Measurements from ENCODE around the gene ZBBX. TPM values are rescaled to one million over a fixed set of nuclear protein-coding genes. Genes with fewer than 3 reads are reported as not detected.
A peak's percentile ranks its signal among the peaks of the same experiment; 100 is the strongest.

ZBBX gene
- total RNA-seq, 2 donors from 2014 or later = 3.5 to 8.2 TPM

GRCh38 chr3:167409611-167410010, 29.5 kb upstream of the ZBBX start:
- H3K9me3 Mint-ChIP-seq = no peaks in the 10 kb centered on the region
- no peak for TF ChIP-seq CTCF (conservative IDR thresholded peaks at IDR 0.05)
- H3K4me3 Mint-ChIP-seq = no peak overlapping the region
- no peaks in the 10 kb centered on the region for H3K27me3 ChIP-seq (ENCODE audit: control insufficient read depth, insufficient read depth, low read length, poor library complexity, severe bottlenecking)
- H3K9me3 ChIP-seq (ENCODE audit: control insufficient read depth, low read length) = no peaks in the 10 kb centered on the region
- no peak overlapping the region for H3K9ac ChIP-seq (ENCODE audit: extremely low read depth, low read length, poor library complexity, severe bottlenecking)
- H3K27ac ChIP-seq (ENCODE audit: low read depth, low read length) = no peak overlapping the region
- H3K4me3 ChIP-seq (ENCODE audit: low read length) = no peak overlapping the region
- no peak for DNase-seq
- no peaks in the 10 kb centered on the region for H3K36me3 ChIP-seq (ENCODE audit: control insufficient read depth, insufficient read depth, low read length)
- 91% methylated on average over 1 of the region's 1 CpG; no CpG with 5 or more reads in 1 of the 2 experiments for WGBS, 2 experiments (ENCODE audit: insufficient coverage in 1 of 2, insufficient read length in 1 of 2)
- no peak overlapping the region for H3K27ac Mint-ChIP-seq
- H3K4me1 Mint-ChIP-seq = no peaks in the 10 kb centered on the region
- no peaks in the 10 kb centered on the region for H3K27me3 Mint-ChIP-seq (ENCODE audit: insufficient read depth)
- no peaks in the 10 kb centered on the region for H3K4me1 ChIP-seq (ENCODE audit: control insufficient read depth, insufficient read depth, low read length)
- H3K36me3 Mint-ChIP-seq (ENCODE audit: low read depth) = no peaks in the 10 kb centered on the region

- H3K27ac ChIP-seq (ENCODE audit: low read depth, low read length) = no peak overlapping the region
- peaks cover 2% of the 10 kb centered on the region for H3K9me3 Mint-ChIP-seq
- DNase-seq = peak; percentile 82
- TF ChIP-seq CTCF (conservative IDR thresholded peaks at IDR 0.05) = peak; percentile 91
- H3K4me3 ChIP-seq (ENCODE audit: low read length) = no peak overlapping the region
- H3K27ac Mint-ChIP-seq = no peak overlapping the region
- no peaks in the 10 kb centered on the region for H3K27me3 Mint-ChIP-seq (ENCODE audit: insufficient read depth)
- WGBS, 2 experiments (ENCODE audit: insufficient coverage in 1 of 2, insufficient read length in 1 of 2) = 63 to 76% methylated on average over 2 to 3 of the region's 3 CpGs
- H3K4me3 Mint-ChIP-seq = no peak overlapping the region
- H3K36me3 Mint-ChIP-seq (ENCODE audit: low read depth) = no peaks in the 10 kb centered on the region
- H3K9me3 ChIP-seq (ENCODE audit: control insufficient read depth, low read length) = no peaks in the 10 kb centered on the region
- H3K27me3 ChIP-seq (ENCODE audit: control insufficient read depth, insufficient read depth, low read length, poor library complexity, severe bottlenecking) = no peaks in the 10 kb centered on the region
- H3K4me1 Mint-ChIP-seq = no peaks in the 10 kb centered on the region
- H3K4me1 ChIP-seq (ENCODE audit: control insufficient read depth, insufficient read depth, low read length) = no peaks in the 10 kb centered on the region
- H3K9ac ChIP-seq (ENCODE audit: extremely low read depth, low read length, poor library complexity, severe bottlenecking) = no peak overlapping the region
- no peaks in the 10 kb centered on the region for H3K36me3 ChIP-seq (ENCODE audit: control insufficient read depth, insufficient read depth, low read length)
These were observed 26.9 kb upstream of the ZBBX start for GRCh38 chr3:167406876-167407492.

GRCh38 chr3:167397826-167398225, 17.7 kb upstream of the ZBBX start:
- no peak overlapping the region for H3K9ac ChIP-seq (ENCODE audit: extremely low read depth, low read length, poor library complexity, severe bottlenecking)
- no peak overlapping the region for H3K4me3 ChIP-seq (ENCODE audit: low read length)
- H3K27ac ChIP-seq (ENCODE audit: low read depth, low read length) = no peak overlapping the region
- H3K36me3 ChIP-seq (ENCODE audit: control insufficient read depth, insufficient read depth, low read length) = no peaks in the 10 kb centered on the region
- Mint-ChIP-seq H3K27me3 (ENCODE audit: insufficient read depth) (no peaks in the 10 kb centered on the region), H3K4me1 (no peaks in the 10 kb centered on the region), H3K4me3 (no peak overlapping the region), H3K36me3 (ENCODE audit: low read depth) (no peaks in the 10 kb centered on the region), H3K27ac (no peak overlapping the region), H3K9me3 (no peaks in the 10 kb centered on the region)
- 86 to 88% methylated on average over 1 of the region's 1 CpG for WGBS, 2 experiments (ENCODE audit: insufficient coverage in 1 of 2, insufficient read length in 1 of 2)
- no peak for DNase-seq
- H3K27me3 ChIP-seq (ENCODE audit: control insufficient read depth, insufficient read depth, low read length, poor library complexity, severe bottlenecking) = no peaks in the 10 kb centered on the region
- no peaks in the 10 kb centered on the region for H3K9me3 ChIP-seq (ENCODE audit: control insufficient read depth, low read length)
- H3K4me1 ChIP-seq (ENCODE audit: control insufficient read depth, insufficient read depth, low read length) = no peaks in the 10 kb centered on the region
- TF ChIP-seq CTCF (conservative IDR thresholded peaks at IDR 0.05) = no peak

Data from endodermal cell (in vitro differentiated cells).